Measurements from ENCODE around the gene ADAMTSL1.

DNA sequence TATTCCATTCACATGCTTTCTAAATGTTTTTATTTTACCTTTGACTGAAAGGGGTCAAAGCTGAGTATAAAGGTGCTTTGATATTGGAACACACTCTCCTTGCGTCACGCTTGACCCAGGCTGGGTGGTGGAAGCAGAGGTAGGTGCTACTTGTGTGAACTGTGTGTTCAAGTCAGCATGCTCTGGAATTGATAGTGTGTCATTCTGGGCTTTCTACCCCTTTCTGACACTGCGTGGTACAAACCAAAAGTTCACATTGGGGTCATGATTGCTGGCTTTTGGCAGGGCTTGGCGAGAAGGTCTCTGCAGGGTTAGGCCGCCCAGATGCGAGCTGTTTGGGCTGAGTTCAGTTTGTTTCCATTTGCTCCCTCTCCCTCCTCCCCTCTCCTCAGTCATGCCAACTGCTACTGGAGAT, 131.8 kb downstream of the ADAMTSL1 start:
- TF ChIP-seq, protein P1, sequence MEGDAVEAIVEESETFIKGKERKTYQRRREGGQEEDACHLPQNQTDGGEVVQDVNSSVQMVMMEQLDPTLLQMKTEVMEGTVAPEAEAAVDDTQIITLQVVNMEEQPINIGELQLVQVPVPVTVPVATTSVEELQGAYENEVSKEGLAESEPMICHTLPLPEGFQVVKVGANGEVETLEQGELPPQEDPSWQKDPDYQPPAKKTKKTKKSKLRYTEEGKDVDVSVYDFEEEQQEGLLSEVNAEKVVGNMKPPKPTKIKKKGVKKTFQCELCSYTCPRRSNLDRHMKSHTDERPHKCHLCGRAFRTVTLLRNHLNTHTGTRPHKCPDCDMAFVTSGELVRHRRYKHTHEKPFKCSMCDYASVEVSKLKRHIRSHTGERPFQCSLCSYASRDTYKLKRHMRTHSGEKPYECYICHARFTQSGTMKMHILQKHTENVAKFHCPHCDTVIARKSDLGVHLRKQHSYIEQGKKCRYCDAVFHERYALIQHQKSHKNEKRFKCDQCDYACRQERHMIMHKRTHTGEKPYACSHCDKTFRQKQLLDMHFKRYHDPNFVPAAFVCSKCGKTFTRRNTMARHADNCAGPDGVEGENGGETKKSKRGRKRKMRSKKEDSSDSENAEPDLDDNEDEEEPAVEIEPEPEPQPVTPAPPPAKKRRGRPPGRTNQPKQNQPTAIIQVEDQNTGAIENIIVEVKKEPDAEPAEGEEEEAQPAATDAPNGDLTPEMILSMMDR (conservative IDR thresholded peaks at IDR 0.05; ENCODE audit: low read length), result no peak
- no peak for TF ChIP-seq EZH2phosphoT487 (IDR thresholded peaks at IDR 0.05; ENCODE audit: borderline replicate concordance, low read depth, low read length)
